Thyroid gland (tissue), 4 donors: Measurements from ENCODE around the gene FBLN7. TPM values are rescaled to one million over a fixed set of nuclear protein-coding genes. Genes with fewer than 3 reads are reported as not detected.

Source experiments
- DNase-seq, 2 donors: peaks; one replicate each; pipeline ENCODE4 v3.0.0-alpha.2; 2019
- H3K27ac ChIP-seq, 3 donors: fragments of 200-600 bp; sonication (generic); 1 replicate in 2 of 3; 2 replicates in 1 of 3; pipeline ENCODE4 v1.5.1; 2016 to 2019; ENCODE audit warnings: mild to moderate bottlenecking in 1 of 3, moderate library complexity in 1 of 3
- H3K27me3 ChIP-seq: fragments of 200-600 bp; sonication (generic); one replicate; pipeline ENCODE4 v1.5.1; 2019
- H3K36me3 ChIP-seq, 2 donors: fragments of 200-600 bp; sonication (generic); one replicate each; pipeline ENCODE4 v1.5.1; 2016 to 2019
- H3K4me1 ChIP-seq, 2 donors: fragments of 200-600 bp; sonication (generic); one replicate each; pipeline ENCODE4 v1.5.1; 2017 to 2019
- H3K4me3 ChIP-seq, 3 donors: fragments of 200-600 bp; sonication (generic); replicated peaks in 1 of 3; 1 replicate in 2 of 3; 2 replicates in 1 of 3; pipeline ENCODE4 v1.5.1; 2016; ENCODE audit warnings: mild to moderate bottlenecking in 1 of 3
- H3K9me3 ChIP-seq: fragments of 200-600 bp; sonication (generic); one replicate; pipeline ENCODE4 v1.5.1; 2017
- CTCF ChIP-seq, 6 experiments: fragments of 200-600 bp in 3 of 6; fragments of 450-650 bp in 3 of 6; sonication (generic) in 3 of 6; IDR thresholded peaks; one replicate each; pipeline ENCODE4 v1.5.1; 2016 to 2019; ENCODE audit warnings: antibody characterized with exemption in 6 of 6, mild to moderate bottlenecking in 2 of 6, inconsistent platforms in 1 of 6, moderate library complexity in 1 of 6
- POLR2A ChIP-seq, 2 donors: fragments of 450-650 bp; IDR thresholded peaks; one replicate each; pipeline ENCODE4 v1.6.1; 2017; ENCODE audit warnings: antibody characterized with exemption in 2 of 2, mild to moderate bottlenecking in 2 of 2, moderate library complexity in 1 of 2
- WGBS, 2 donors: methylation state at CpG; one replicate each; pipeline ENCODE4 v1.1.5; 2017; 5-methylcytosine and 5-hydroxymethylcytosine counted together
- intact Hi-C: fragments of 100-400 bp; cut with DNase I; formaldehyde crosslinking; loops from one replicate; pipeline ENCODE4 v1.15.1; 2023
- total RNA-seq, 4 donors: library from RNA; depleted of rRNA; stranded (reverse); fragments of >200 nt; gene quantifications; one replicate each; pipeline ENCODE4 v1.2.3, GENCODE V29; 2016

FBLN7 gene
- total RNA-seq, 4 donors from 2014 or later, result 10.3 to 33.6 (median 16.4) TPM

- H3K27me3 ChIP-seq, result no peaks in the 10 kb centered on the region
- peaks cover 0 to 7% of the 10 kb centered on the region in 2 donors for H3K4me1 ChIP-seq
- 90 to 96% methylated on average over 8 of the region's 8 CpGs for WGBS, 2 donors
- H3K4me3 ChIP-seq, result no peak overlapping the region
- intact Hi-C loops, result no loop called here
- no peak overlapping the region for H3K27ac ChIP-seq
- H3K9me3 ChIP-seq, result no peaks in the 10 kb centered on the region
- H3K36me3 ChIP-seq, result no peaks in the 10 kb centered on the region
- TF ChIP-seq CTCF (IDR thresholded peaks at IDR 0.05), result no peak
- TF ChIP-seq POLR2A (IDR thresholded peaks at IDR 0.05), result no peak
- DNase-seq, result no peak
Measured at GRCh38 chr2:112183327-112184025, 45.3 kb downstream of the FBLN7 start.

- 94 to 97% methylated on average over 8 of the region's 8 CpGs for WGBS, 2 donors
- intact Hi-C loops, result no loop called here
- TF ChIP-seq POLR2A (IDR thresholded peaks at IDR 0.05) (no peak), CTCF (IDR thresholded peaks at IDR 0.05) (no peak)
- Histone ChIP-seq H3K36me3 (no peaks in the 10 kb centered on the region), H3K27me3 (no peaks in the 10 kb centered on the region), H3K9me3 (no peaks in the 10 kb centered on the region), H3K4me1 (peaks cover 0 to 7% of the 10 kb centered on the region in 2 donors), H3K4me3 (no peak overlapping the region), H3K27ac (no peak overlapping the region)
- no peak for DNase-seq
Measured at GRCh38 chr2:112184121-112184520, 45.9 kb downstream of the FBLN7 start.

- no peak for DNase-seq
- Histone ChIP-seq H3K27me3 (no peaks in the 10 kb centered on the region), H3K4me3 (no peak overlapping the region), H3K9me3 (no peaks in the 10 kb centered on the region), H3K27ac (no peak overlapping the region), H3K36me3 (no peaks in the 10 kb centered on the region), H3K4me1 (peaks cover 0 to 7% of the 10 kb centered on the region in 2 donors)
- intact Hi-C loops, result no loop called here
- TF ChIP-seq POLR2A (IDR thresholded peaks at IDR 0.05) (no peak), CTCF (IDR thresholded peaks at IDR 0.05) (no peak)
- WGBS, 2 donors, result 86% methylated on average over 9 of the region's 9 CpGs
Measured at GRCh38 chr2:112185131-112185530, 46.9 kb downstream of the FBLN7 start.

GRCh38 chr2:112187046-112187715 lies 49.0 kb downstream of the FBLN7 start:
- Histone ChIP-seq H3K36me3 (no peaks in the 10 kb centered on the region), H3K27me3 (no peaks in the 10 kb centered on the region), H3K4me1 (peaks cover 0 to 7% of the 10 kb centered on the region in 2 donors), H3K4me3 (no peak overlapping the region), H3K9me3 (no peaks in the 10 kb centered on the region), H3K27ac (no peak overlapping the region)
- DNase-seq, result no peak
- WGBS, 2 donors, result 98 to 100% methylated on average over 29 to 31 of the region's 31 CpGs
- TF ChIP-seq POLR2A (IDR thresholded peaks at IDR 0.05), result no peak
- TF ChIP-seq CTCF (IDR thresholded peaks at IDR 0.05), result no peak
- intact Hi-C loops, result no loop called here
